GM12875 (cell line): Measurements from ENCODE around the gene MAN2B2.
"Not testable (repeated sequence)": the region's sequence is repeated elsewhere in the genome, so short reads cannot be mapped to it uniquely, and the experiment has no call there.

Experiments
- H3K4me3 ChIP-seq: one replicate; pipeline ENCODE4 v1.5.1; 2011; ENCODE audit warnings: low read depth, low read length, control low read depth
- CTCF ChIP-seq: IDR thresholded peaks from 2 replicates; pipeline ENCODE4 v1.5.1; 2011; ENCODE audit warnings: low read depth, mild to moderate bottlenecking, control low read depth, inconsistent platforms, low read length, moderate library complexity, borderline replicate concordance; ENCODE audit not compliant: insufficient read depth

MAN2B2 gene

GRCh38 chr4:6620296-6620695, 45.3 kb downstream of the MAN2B2 start:
- no peak for TF ChIP-seq CTCF
- H3K4me3 ChIP-seq, result no peak overlapping the region

- TF ChIP-seq CTCF, result no peak
- no peak overlapping the region for H3K4me3 ChIP-seq
Measured at GRCh38 chr4:6620891-6621555, 46.0 kb downstream of the MAN2B2 start.

GRCh38 chr4:6621556-6621927, 46.6 kb downstream of the MAN2B2 start:
- no peak overlapping the region for H3K4me3 ChIP-seq
- TF ChIP-seq CTCF, result no peak

GRCh38 chr4:6622744-6623143, 47.8 kb downstream of the MAN2B2 start:
- H3K4me3 ChIP-seq, result no peak overlapping the region
- no peak for TF ChIP-seq CTCF

- no peak overlapping the region for H3K4me3 ChIP-seq
- TF ChIP-seq CTCF, result no peak
Measured at GRCh38 chr4:6625256-6625655, 50.3 kb downstream of the MAN2B2 start.

GRCh38 chr4:6626066-6626465, 51.1 kb downstream of the MAN2B2 start:
- TF ChIP-seq CTCF, result no peak
- H3K4me3 ChIP-seq, result no peak overlapping the region

GRCh38 chr4:6627832-6628231, 52.8 kb downstream of the MAN2B2 start:
- TF ChIP-seq CTCF, result no peak
- H3K4me3 ChIP-seq, result no peak overlapping the region

- not testable (repeated sequence) for H3K4me3 ChIP-seq
Measured at GRCh38 chr4:6628484-6628883, 53.5 kb downstream of the MAN2B2 start.
